Smooth muscle cell (in vitro differentiated cells): ENCODE measurements around the gene RAB28. TPM values are rescaled to one million over a fixed set of nuclear protein-coding genes. Genes with fewer than 3 reads are reported as not detected.

Experiments
- DNase-seq: peaks from one replicate; lab custom pipeline; 2025; ENCODE audit not compliant: unreplicated experiment; lab: John Stamatoyannopoulos, UW
- H2AFZ ChIP-seq: fragments of 200-600 bp; sonication (generic); 2 replicates; pipeline ENCODE4 v1.6.0; 2016; ENCODE audit warnings: antibody characterized with exemption, low read depth, mild to moderate bottlenecking
- H3F3A ChIP-seq: fragments of 200-600 bp; sonication (generic); 2 replicates; pipeline ENCODE4 v1.6.0; 2017; ENCODE audit warnings: antibody characterized with exemption, low read depth
- H3K27ac ChIP-seq: fragments of 200-600 bp; sonication (generic); 2 replicates; pipeline ENCODE4 v1.5.1; 2016; ENCODE audit warnings: low read depth, mild to moderate bottlenecking
- H3K27me3 ChIP-seq: fragments of 200-600 bp; sonication (generic); 2 replicates; pipeline ENCODE4 v1.6.1; 2016; ENCODE audit warnings: low read depth, mild to moderate bottlenecking
- H3K36me3 ChIP-seq: fragments of 200-600 bp; sonication (generic); 2 replicates; pipeline ENCODE4 v1.5.1; 2016; ENCODE audit warnings: low read depth
- H3K4me1 ChIP-seq: fragments of 200-600 bp; sonication (generic); 2 replicates; pipeline ENCODE4 v1.5.1; 2016; ENCODE audit warnings: low read depth
- H3K4me2 ChIP-seq: fragments of 200-600 bp; sonication (generic); 2 replicates; pipeline ENCODE4 v1.6.0; 2016; ENCODE audit warnings: mild to moderate bottlenecking
- H3K4me3 ChIP-seq: fragments of 200-600 bp; sonication (generic); 2 replicates; pipeline ENCODE4 v1.5.1; 2016; ENCODE audit warnings: mild to moderate bottlenecking
- H3K79me2 ChIP-seq: fragments of 200-600 bp; sonication (generic); 2 replicates; pipeline ENCODE4 v1.6.0; 2016; ENCODE audit warnings: low read depth, mild to moderate bottlenecking
- H3K9ac ChIP-seq: fragments of 200-600 bp; sonication (generic); 2 replicates; pipeline ENCODE4 v1.6.0; 2016; ENCODE audit warnings: low read depth
- H3K9me3 ChIP-seq: fragments of 200-600 bp; sonication (generic); replicated peaks from 2 replicates; pipeline ENCODE4 v1.5.1; 2016; ENCODE audit warnings: low read depth
- H4K20me1 ChIP-seq: fragments of 200-600 bp; sonication (generic); 2 replicates; pipeline ENCODE4 v1.6.0; 2016; ENCODE audit warnings: low read depth
- WGBS: methylation state at CpG from one replicate; pipeline ENCODE4 v1.1.7; 2016; ENCODE audit warnings: low lambda C conversion rate; 5-methylcytosine and 5-hydroxymethylcytosine counted together
- polyA plus RNA-seq: library from polyadenylated mRNA; unstranded; fragments of >200 nt; fragmentation: Nextera tagmentation; extraction: Ambion mirVana; gene quantifications from 2 replicates; pipeline ENCODE4 v1.2.1, GENCODE V29; 2016
- total RNA-seq: library from RNA; depleted of rRNA; stranded (reverse); fragments of >200 nt; gene quantifications from 2 replicates; pipeline ENCODE4 v1.2.3, GENCODE V29; 2014
- TF ChIP-seq, protein P1 (sequence below): fragments of 200-600 bp; sonication (generic); IDR thresholded peaks from 2 replicates; pipeline ENCODE4 v1.5.1; 2017; ENCODE audit warnings: borderline replicate concordance, mild to moderate bottlenecking, antibody characterized with exemption; ENCODE audit not compliant: insufficient read depth, poor library complexity, severe bottlenecking

RAB28 gene
- total and polyA plus RNA-seq, 2 experiments from 2014 or later, result 32.8 to 40.7 TPM

DNA sequence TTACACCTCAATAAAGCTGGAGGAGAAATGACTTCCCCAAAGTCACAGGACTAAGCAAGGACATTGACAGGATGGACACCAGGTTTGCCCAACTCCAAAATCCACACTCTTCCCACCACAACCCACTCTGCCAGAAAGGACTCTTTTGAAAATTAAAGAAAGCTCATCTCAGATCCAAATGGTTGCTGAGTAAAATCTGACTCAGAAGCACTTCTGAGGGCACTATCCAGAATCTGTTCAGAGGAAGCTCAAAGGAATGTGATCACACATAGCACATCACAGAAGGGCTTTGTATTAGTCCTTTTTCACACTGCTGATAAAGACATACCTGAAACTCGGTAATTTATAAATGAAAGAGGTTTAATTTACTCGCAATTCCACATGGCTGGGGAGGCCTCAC lies 155.5 kb downstream of the RAB28 start:
- no peaks in the 10 kb centered on the region for H4K20me1 ChIP-seq

DNA sequence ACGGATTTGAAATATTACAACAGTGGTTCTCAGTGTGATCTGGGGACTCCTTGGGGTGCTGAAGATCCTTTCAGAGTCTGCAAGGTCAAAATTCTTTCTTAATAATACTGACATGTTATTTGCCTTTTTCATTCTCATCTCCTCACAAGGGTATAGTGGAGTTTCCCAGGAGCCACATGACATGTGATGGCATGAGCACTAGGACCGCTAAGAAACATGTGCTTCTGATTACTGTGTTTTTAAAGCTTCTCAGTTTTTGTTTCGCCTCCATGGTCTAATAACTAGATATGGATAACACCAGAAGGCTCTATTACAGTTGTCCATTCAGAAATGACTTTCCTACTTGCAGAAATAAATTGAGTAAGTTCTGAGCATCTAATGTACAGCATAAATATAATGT lies 156.1 kb downstream of the RAB28 start:
- H3K4me1 ChIP-seq, result no peaks in the 10 kb centered on the region
- WGBS, result 87% methylated on average over 3 of the region's 3 CpGs
- H3K27me3 ChIP-seq, result no peaks in the 10 kb centered on the region
- H4K20me1 ChIP-seq, result no peaks in the 10 kb centered on the region
- no peaks in the 10 kb centered on the region for H3K36me3 ChIP-seq
- H2AFZ ChIP-seq, result no peak overlapping the region
- no peak overlapping the region for H3K4me3 ChIP-seq
- no peaks in the 10 kb centered on the region for H3F3A ChIP-seq
- no peaks in the 10 kb centered on the region for H3K9me3 ChIP-seq
- no peaks in the 10 kb centered on the region for H3K79me2 ChIP-seq
- DNase-seq, result no peak
- TF ChIP-seq, protein P1, sequence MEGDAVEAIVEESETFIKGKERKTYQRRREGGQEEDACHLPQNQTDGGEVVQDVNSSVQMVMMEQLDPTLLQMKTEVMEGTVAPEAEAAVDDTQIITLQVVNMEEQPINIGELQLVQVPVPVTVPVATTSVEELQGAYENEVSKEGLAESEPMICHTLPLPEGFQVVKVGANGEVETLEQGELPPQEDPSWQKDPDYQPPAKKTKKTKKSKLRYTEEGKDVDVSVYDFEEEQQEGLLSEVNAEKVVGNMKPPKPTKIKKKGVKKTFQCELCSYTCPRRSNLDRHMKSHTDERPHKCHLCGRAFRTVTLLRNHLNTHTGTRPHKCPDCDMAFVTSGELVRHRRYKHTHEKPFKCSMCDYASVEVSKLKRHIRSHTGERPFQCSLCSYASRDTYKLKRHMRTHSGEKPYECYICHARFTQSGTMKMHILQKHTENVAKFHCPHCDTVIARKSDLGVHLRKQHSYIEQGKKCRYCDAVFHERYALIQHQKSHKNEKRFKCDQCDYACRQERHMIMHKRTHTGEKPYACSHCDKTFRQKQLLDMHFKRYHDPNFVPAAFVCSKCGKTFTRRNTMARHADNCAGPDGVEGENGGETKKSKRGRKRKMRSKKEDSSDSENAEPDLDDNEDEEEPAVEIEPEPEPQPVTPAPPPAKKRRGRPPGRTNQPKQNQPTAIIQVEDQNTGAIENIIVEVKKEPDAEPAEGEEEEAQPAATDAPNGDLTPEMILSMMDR, result no peak
- no peak overlapping the region for H3K4me2 ChIP-seq
- no peak overlapping the region for H3K27ac ChIP-seq
- H3K9ac ChIP-seq, result no peak overlapping the region

More for the DNA sequence above, 155.5 kb downstream of the RAB28 start:
- H2AFZ ChIP-seq, result no peak overlapping the region
- TF ChIP-seq, protein P1, result no peak
- no peak overlapping the region for H3K27ac ChIP-seq
- no peaks in the 10 kb centered on the region for H3K79me2 ChIP-seq
- no peak for DNase-seq
- no peaks in the 10 kb centered on the region for H3K36me3 ChIP-seq
- H3F3A ChIP-seq, result no peaks in the 10 kb centered on the region
- H3K4me1 ChIP-seq, result no peaks in the 10 kb centered on the region
- H3K4me3 ChIP-seq, result no peak overlapping the region
- H3K9ac ChIP-seq, result no peak overlapping the region
- 94% methylated on average over 2 of the region's 2 CpGs for whole genome bisulfite sequencing
- H3K4me2 ChIP-seq, result no peak overlapping the region
- no peaks in the 10 kb centered on the region for H3K27me3 ChIP-seq
- H3K9me3 ChIP-seq, result no peaks in the 10 kb centered on the region

- Histone ChIP-seq H3K4me1 (no peaks in the 10 kb centered on the region), H3K9ac (no peak overlapping the region), H3K9me3 (peaks cover 5% of the 10 kb centered on the region), H2AFZ (no peak overlapping the region), H3K79me2 (no peaks in the 10 kb centered on the region), H3F3A (no peaks in the 10 kb centered on the region), H3K27me3 (no peaks in the 10 kb centered on the region), H3K4me3 (no peak overlapping the region), H3K36me3 (peaks cover 7% of the 10 kb centered on the region), H4K20me1 (no peaks in the 10 kb centered on the region), H3K4me2 (no peak overlapping the region), H3K27ac (no peak overlapping the region)
- TF ChIP-seq, protein P1, result no peak
- 64% methylated on average over 3 of the region's 3 CpGs for WGBS
- no peak for DNase-seq
Observed at GRCh38 chr4:13325744-13326143, 158.4 kb downstream of the RAB28 start.

DNA sequence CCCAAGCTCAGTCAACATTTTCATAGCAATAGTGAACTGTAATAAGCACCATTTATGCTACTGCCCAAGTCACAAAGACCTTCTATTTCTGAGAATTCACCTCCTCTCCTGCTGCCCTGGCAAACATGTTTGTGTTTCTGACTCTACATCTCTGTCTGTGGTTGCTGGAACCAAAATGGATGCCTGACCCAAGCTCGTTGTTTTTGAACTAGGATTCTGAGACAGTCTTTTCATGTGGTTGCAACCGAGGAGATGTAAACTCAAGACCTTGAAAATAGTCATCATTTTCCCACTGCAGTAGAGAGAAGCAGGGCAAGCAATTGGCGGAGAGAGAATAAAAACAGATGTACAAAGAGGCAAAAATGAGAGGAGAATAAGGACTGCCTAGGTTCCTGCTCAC lies 160.2 kb downstream of the RAB28 start:
- Histone ChIP-seq H3K36me3 (peaks cover 7% of the 10 kb centered on the region), H3K4me2 (no peak overlapping the region), H3K79me2 (no peaks in the 10 kb centered on the region), H3K4me1 (no peaks in the 10 kb centered on the region), H3K27me3 (no peaks in the 10 kb centered on the region), H2AFZ (no peak overlapping the region), H3K4me3 (no peak overlapping the region), H3K9me3 (peaks cover 9% of the 10 kb centered on the region), H3F3A (no peaks in the 10 kb centered on the region), H4K20me1 (no peaks in the 10 kb centered on the region), H3K9ac (no peak overlapping the region), H3K27ac (no peak overlapping the region)
- DNase-seq, result no peak
- WGBS, result 80% methylated on average over 3 of the region's 3 CpGs
- TF ChIP-seq, protein P1, result no peak
